ENCODE data around the gene ADAMTS3. TPM values are rescaled to one million over a fixed set of nuclear protein-coding genes. Genes with fewer than 3 reads are reported as not detected.

The ADAMTS3 gene
- total and polyA plus RNA-seq, 2 donors (not counting 1 experiment from before 2014, with no cell fraction given): not detected

DNA sequence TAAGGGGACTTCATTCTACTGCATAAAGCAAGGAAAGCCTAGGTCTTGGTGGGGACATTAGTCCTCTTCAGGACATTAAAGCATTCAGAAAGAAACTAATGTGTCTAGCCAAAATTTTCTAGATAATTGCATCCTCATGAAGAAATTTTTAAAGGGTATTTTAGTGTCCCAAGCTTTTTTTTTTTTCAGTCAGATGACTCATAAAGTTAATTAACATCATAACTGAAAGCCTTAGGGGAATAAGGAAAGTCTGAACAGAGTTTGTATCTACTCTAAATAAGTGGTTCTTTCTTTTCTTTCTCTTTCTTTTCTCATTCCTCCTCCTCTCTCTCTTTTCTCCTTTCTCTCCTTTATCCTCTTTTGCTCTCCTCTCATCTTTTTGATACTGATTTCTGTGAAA lies 202.4 kb downstream of the ADAMTS3 start:
- Histone ChIP-seq H3K36me3 (replicated peaks in 1 of 2; ENCODE audit: control extremely low read depth in 1 of 2, control insufficient read depth in 1 of 2, extremely low read depth in 1 of 2, insufficient read depth in 2 of 2, low read length in 1 of 2) (no peaks in the 10 kb centered on the region), H3K27ac (ENCODE audit: low read length in 2 of 2) (no peak overlapping the region), H4K20me1 (ENCODE audit: control insufficient read depth, insufficient read depth, low read length, poor library complexity, severe bottlenecking) (no peaks in the 10 kb centered on the region), H3K27me3 (replicated peaks in 1 of 4; ENCODE audit: control extremely low read depth in 1 of 4, control insufficient read depth in 3 of 4, insufficient read depth in 4 of 4, low read length in 3 of 4) (no peaks in the 10 kb centered on the region), H3K4me3 (ENCODE audit: control extremely low read depth in 1 of 5, extremely low read depth in 1 of 5, insufficient read depth in 1 of 5, low read depth in 2 of 5, low read length in 4 of 5) (no peak overlapping the region), H3K79me2 (ENCODE audit: control insufficient read depth, insufficient read depth, low read length) (no peaks in the 10 kb centered on the region), H2AFZ (ENCODE audit: insufficient read depth, low read depth, low read length, poor library complexity, severe bottlenecking) (no peak overlapping the region), H3K9ac (ENCODE audit: low read length) (no peak overlapping the region), H3K9me3 (ENCODE audit: control extremely low read depth in 1 of 3, control insufficient read depth in 2 of 3, insufficient read depth in 1 of 3, low read length in 2 of 3) (no peaks in the 10 kb centered on the region), H3K4me1 (ENCODE audit: control insufficient read depth in 2 of 2, insufficient read depth in 2 of 2, low read length in 2 of 2) (no peaks in the 10 kb centered on the region), H3K4me2 (replicated peaks; ENCODE audit: low read depth, low read length, poor library complexity, severe bottlenecking) (no peak overlapping the region)
- DNase-seq (no peak), ATAC-seq (ENCODE audit: low read depth) (no peak)
- Mint-ChIP-seq H3K4me1 (no peaks in the 10 kb centered on the region), H3K27ac (no peak overlapping the region), H3K4me3 (no peak overlapping the region), H3K27me3 (no peaks in the 10 kb centered on the region), H3K9me3 (ENCODE audit: insufficient read depth) (no peaks in the 10 kb centered on the region)
- intact Hi-C loops (cut with micrococcal nuclease): no loop called here
- TF ChIP-seq CTCF (IDR thresholded peaks at IDR 0.05) (peak; percentile 10), EZH2 (IDR thresholded peaks at IDR 0.05; ENCODE audit: borderline replicate concordance, insufficient read depth, low read depth, low read length, poor library complexity, severe bottlenecking) (no peak)
- ChIA-PET POLR2A (no interaction called here), CTCF (no interaction called here)

- Mint-ChIP-seq H3K4me3 (no peak overlapping the region), H3K4me1 (no peaks in the 10 kb centered on the region), H3K27me3 (no peaks in the 10 kb centered on the region), H3K9me3 (ENCODE audit: insufficient read depth) (no peaks in the 10 kb centered on the region), H3K27ac (no peak overlapping the region)
- Histone ChIP-seq H2AFZ (ENCODE audit: insufficient read depth, low read depth, low read length, poor library complexity, severe bottlenecking) (no peak overlapping the region), H3K36me3 (replicated peaks in 1 of 2; ENCODE audit: control extremely low read depth in 1 of 2, control insufficient read depth in 1 of 2, extremely low read depth in 1 of 2, insufficient read depth in 2 of 2, low read length in 1 of 2) (no peaks in the 10 kb centered on the region), H3K27me3 (replicated peaks in 1 of 4; ENCODE audit: control extremely low read depth in 1 of 4, control insufficient read depth in 3 of 4, insufficient read depth in 4 of 4, low read length in 3 of 4) (no peaks in the 10 kb centered on the region), H3K4me2 (replicated peaks; ENCODE audit: low read depth, low read length, poor library complexity, severe bottlenecking) (no peak overlapping the region), H3K9me3 (ENCODE audit: control extremely low read depth in 1 of 3, control insufficient read depth in 2 of 3, insufficient read depth in 1 of 3, low read length in 2 of 3) (no peaks in the 10 kb centered on the region), H4K20me1 (ENCODE audit: control insufficient read depth, insufficient read depth, low read length, poor library complexity, severe bottlenecking) (no peaks in the 10 kb centered on the region), H3K4me3 (ENCODE audit: control extremely low read depth in 1 of 5, extremely low read depth in 1 of 5, insufficient read depth in 1 of 5, low read depth in 2 of 5, low read length in 4 of 5) (no peak overlapping the region), H3K9ac (ENCODE audit: low read length) (no peak overlapping the region), H3K79me2 (ENCODE audit: control insufficient read depth, insufficient read depth, low read length) (no peaks in the 10 kb centered on the region), H3K4me1 (ENCODE audit: control insufficient read depth in 2 of 2, insufficient read depth in 2 of 2, low read length in 2 of 2) (no peaks in the 10 kb centered on the region), H3K27ac (ENCODE audit: low read length in 2 of 2) (no peak overlapping the region)
- CTCF ChIA-PET: no interaction called here
- no CpG with 5 or more reads among the region's 4 CpGs for whole genome bisulfite sequencing (ENCODE audit: insufficient coverage)
- TF ChIP-seq CTCF (IDR thresholded peaks at IDR 0.05): no peak
- no peak for TF ChIP-seq EZH2 (IDR thresholded peaks at IDR 0.05; ENCODE audit: borderline replicate concordance, insufficient read depth, low read depth, low read length, poor library complexity, severe bottlenecking)
- POLR2A ChIA-PET: no interaction called here
- intact Hi-C loops (cut with micrococcal nuclease): no loop called here
- DNase-seq (no peak), ATAC-seq (ENCODE audit: low read depth) (no peak)
These were observed 203.0 kb downstream of the ADAMTS3 start for GRCh38 chr4:72365981-72366380.
